GM12878 (cell line): Measurements from ENCODE around the gene RCVRN. TPM values are rescaled to one million over a fixed set of nuclear protein-coding genes. Genes with fewer than 3 reads are reported as not detected.

Experiments
- CUX1 ChIP-seq: IDR thresholded peaks from 2 replicates; pipeline ENCODE4 v1.6.1; 2012; ENCODE audit warnings: improper control_type of control experiment, low read depth, low read length; ENCODE audit not compliant: insufficient replicate concordance
- MLLT1 ChIP-seq: fragments of 450-650 bp; IDR thresholded peaks from 2 replicates; pipeline ENCODE4 v1.6.1; 2016; ENCODE audit warnings: mild to moderate bottlenecking
- MYC ChIP-seq: IDR thresholded peaks from 2 replicates; pipeline ENCODE4 v1.6.1; 2011; ENCODE audit warnings: mild to moderate bottlenecking, low read length, moderate library complexity, inconsistent platforms; ENCODE audit not compliant: insufficient read depth, insufficient replicate concordance, insufficient read length, severe bottlenecking
- POU2F2 ChIP-seq: IDR thresholded peaks from 3 replicates; pipeline ENCODE4 v1.6.1; 2011; ENCODE audit warnings: low read depth, mild to moderate bottlenecking, low read length, borderline replicate concordance
- REST ChIP-seq: IDR thresholded peaks from 2 replicates; pipeline ENCODE4 v1.6.1; 2012; ENCODE audit warnings: mild to moderate bottlenecking, low read depth, low read length
- ZNF217 ChIP-seq: fragments of 450-650 bp; IDR thresholded peaks from 2 replicates; pipeline ENCODE4 v1.6.1; 2017; ENCODE audit warnings: antibody characterized with exemption, mild to moderate bottlenecking
- polyA plus RNA-seq, 11 experiments: library from polyadenylated mRNA; depleted of rRNA in 4 of 11; unstranded in 6 of 11; stranded (reverse) in 5 of 11; fragments of >200 nt; fragmentation: Nextera tagmentation in 4 of 11; fragmentation: Illumina TruSeq in 1 of 11; extraction: Ambion mirVana in 4 of 11; extraction: Trizol in 1 of 11; gene quantifications; 1 replicate in 1 of 11; 2 replicates in 10 of 11; pipeline versions ENCODE4 v1.2.1 to v1.2.3, GENCODE V29; 2011 to 2016; ENCODE audit warnings: inconsistent platforms in 2 of 11, missing spikeins in 2 of 11, low read depth in 1 of 11
- total RNA-seq, 4 experiments: library from RNA; depleted of rRNA in 3 of 4; stranded (reverse); fragments of >200 nt in 3 of 4; fragmentation: Illumina TruSeq in 1 of 4; extraction: Trizol in 1 of 4; gene quantifications; 2 replicates each; pipeline versions ENCODE4 v1.2.1 to v1.2.3, GENCODE V29; 2013 to 2021

Gene RCVRN
- total and polyA plus RNA-seq, 10 of the 15 experiments (the other 5 are each of a cell fraction or from before 2014, with no cell fraction given): 0.07 to 0.23 (median 0.14) TPM; not detected in 6

GRCh38 chr17:9936095-9936494, 31.0 kb upstream of the RCVRN start (continued):
- TF ChIP-seq CUX1: no peak
- TF ChIP-seq MLLT1: no peak
- no peak for TF ChIP-seq POU2F2
- no peak for TF ChIP-seq ZNF217
- no peak for TF ChIP-seq MYC
- TF ChIP-seq REST: no peak
